PFSK-1 (cell line): ENCODE data around the gene SNRNP48.

ENCODE experiments used
- FOXP2 ChIP-seq: optimal IDR thresholded peaks from 2 replicates; pipeline ENCODE3; 2011; ENCODE audit warnings: borderline replicate concordance, control low read depth, inconsistent platforms; ENCODE audit not compliant: insufficient read depth; ENCODE audit errors: extremely low read length, extremely low read depth
- POLR2AphosphoS5 ChIP-seq: IDR thresholded peaks from 2 replicates; pipeline ENCODE4 v1.6.1; 2012; ENCODE audit warnings: low read depth, mild to moderate bottlenecking, control low read depth, low read length, moderate library complexity
- REST ChIP-seq, 2 experiments: IDR thresholded peaks; 2 replicates each; pipeline versions ENCODE4 v1.6.1 to v1.8.0; 2011 to 2012; ENCODE audit warnings: low read depth in 2 of 2, low read length in 2 of 2, control low read depth in 1 of 2, inconsistent platforms in 1 of 2, mild to moderate bottlenecking in 1 of 2, moderate library complexity in 1 of 2; ENCODE audit not compliant: insufficient read depth in 1 of 2
- SIN3A ChIP-seq: IDR thresholded peaks from 2 replicates; pipeline ENCODE4 v1.6.1; 2012; ENCODE audit warnings: mild to moderate bottlenecking, low read length, moderate library complexity, borderline replicate concordance; ENCODE audit not compliant: insufficient read depth
- TAF1 ChIP-seq: IDR thresholded peaks from 2 replicates; pipeline ENCODE4 v1.6.1; 2012; ENCODE audit warnings: low read length, control low read depth, borderline replicate concordance; ENCODE audit not compliant: insufficient read depth

DNA sequence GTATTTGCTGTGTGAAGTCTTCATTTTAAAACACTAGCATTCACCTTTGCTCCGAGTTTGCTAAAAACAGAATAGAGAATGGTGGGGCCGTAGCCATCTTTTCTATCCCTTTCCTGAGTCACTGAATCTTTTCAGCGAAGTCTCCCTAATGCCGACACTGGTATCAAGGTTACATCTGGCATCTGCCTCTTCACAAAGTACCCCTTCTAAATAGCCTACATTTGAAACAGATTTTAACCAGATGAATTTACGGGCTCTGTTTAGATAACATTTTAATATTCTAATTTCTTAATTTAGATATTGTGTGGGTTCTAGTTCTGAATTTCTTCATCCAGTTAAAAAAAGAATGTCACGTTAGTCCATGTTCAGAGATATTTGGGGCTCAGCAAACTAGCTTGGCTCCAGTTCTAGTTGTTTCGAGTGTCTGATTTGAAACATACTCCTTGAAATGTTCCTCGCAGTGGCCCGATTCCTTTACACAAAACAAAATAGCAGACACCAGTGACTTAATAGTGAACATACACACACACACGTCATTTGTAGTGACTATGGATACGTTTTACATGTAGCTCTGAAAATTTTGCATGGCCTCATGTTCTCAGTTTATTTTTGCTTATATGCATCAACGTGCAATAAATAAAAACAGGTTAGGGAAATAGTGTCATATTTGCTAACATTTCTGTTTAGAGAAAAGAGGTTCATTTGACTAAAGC, 33.4 kb upstream of the SNRNP48 start:
- TF ChIP-seq TAF1 = no peak
- TF ChIP-seq REST (IDR thresholded peaks at IDR 0.05; ENCODE audit: insufficient read depth in 1 of 2, low read depth in 2 of 2, low read length in 2 of 2) = no peak
- TF ChIP-seq POLR2AphosphoS5 = no peak
- TF ChIP-seq SIN3A = no peak
- TF ChIP-seq FOXP2 = no peak
